ENCODE results near the gene LRRC74A.

The LRRC74A gene

GRCh38 chr14:76844223-76844622 is 18.0 kb downstream of the LRRC74A start:
- H3K27ac ChIP-seq, result no peak overlapping the region
- no peaks in the 10 kb centered on the region for H3K36me3 ChIP-seq (ENCODE audit: insufficient read depth, low read length)
- no peak for DNase-seq (ENCODE audit: low read depth, low spot score)
- TF ChIP-seq EZH2 (IDR thresholded peaks at IDR 0.05) (no peak), FOXP2 (optimal IDR thresholded peaks at IDR 0.05; ENCODE audit: control extremely low read depth, extremely low read length, insufficient read depth) (no peak), POLR2AphosphoS5 (IDR thresholded peaks at IDR 0.05; ENCODE audit: borderline replicate concordance, low read depth, low read length) (no peak)
- no peak overlapping the region for H3K9ac ChIP-seq (ENCODE audit: insufficient read length)
- no peaks in the 10 kb centered on the region for H3K9me3 ChIP-seq (ENCODE audit: low read depth, low read length)
- no peak overlapping the region for H3K4me3 ChIP-seq

GRCh38 chr14:76846331-76847047 is 20.3 kb downstream of the LRRC74A start:
- Histone ChIP-seq H3K4me3 (no peak overlapping the region), H3K27ac (no peak overlapping the region), H3K36me3 (ENCODE audit: insufficient read depth, low read length) (no peaks in the 10 kb centered on the region), H3K9me3 (ENCODE audit: low read depth, low read length) (no peaks in the 10 kb centered on the region), H3K9ac (ENCODE audit: insufficient read length) (no peak overlapping the region)
- TF ChIP-seq FOXP2 (optimal IDR thresholded peaks at IDR 0.05; ENCODE audit: control extremely low read depth, extremely low read length, insufficient read depth) (no peak), EZH2 (IDR thresholded peaks at IDR 0.05) (no peak), POLR2AphosphoS5 (IDR thresholded peaks at IDR 0.05; ENCODE audit: borderline replicate concordance, low read depth, low read length) (no peak)
- DNase-seq (ENCODE audit: low read depth, low spot score), result no peak

- Histone ChIP-seq H3K36me3 (ENCODE audit: insufficient read depth, low read length) (no peaks in the 10 kb centered on the region), H3K4me3 (no peak overlapping the region), H3K9me3 (ENCODE audit: low read depth, low read length) (no peaks in the 10 kb centered on the region), H3K9ac (ENCODE audit: insufficient read length) (no peak overlapping the region), H3K27ac (no peak overlapping the region)
- no peak for DNase-seq (ENCODE audit: low read depth, low spot score)
- TF ChIP-seq POLR2AphosphoS5 (IDR thresholded peaks at IDR 0.05; ENCODE audit: borderline replicate concordance, low read depth, low read length), result no peak
- no peak for TF ChIP-seq FOXP2 (optimal IDR thresholded peaks at IDR 0.05; ENCODE audit: control extremely low read depth, extremely low read length, insufficient read depth)
- TF ChIP-seq EZH2 (IDR thresholded peaks at IDR 0.05), result no peak
These were observed 22.7 kb downstream of the LRRC74A start for GRCh38 chr14:76848879-76849278.

GRCh38 chr14:76855066-76855465 is 28.9 kb downstream of the LRRC74A start:
- no peak overlapping the region for H3K9ac ChIP-seq (ENCODE audit: insufficient read length)
- no peak for DNase-seq (ENCODE audit: low read depth, low spot score)
- H3K27ac ChIP-seq, result no peak overlapping the region
- no peak overlapping the region for H3K4me3 ChIP-seq
- TF ChIP-seq FOXP2 (optimal IDR thresholded peaks at IDR 0.05; ENCODE audit: control extremely low read depth, extremely low read length, insufficient read depth), result no peak
- TF ChIP-seq POLR2AphosphoS5 (IDR thresholded peaks at IDR 0.05; ENCODE audit: borderline replicate concordance, low read depth, low read length), result no peak
- TF ChIP-seq EZH2 (IDR thresholded peaks at IDR 0.05), result no peak
- no peaks in the 10 kb centered on the region for H3K36me3 ChIP-seq (ENCODE audit: insufficient read depth, low read length)
- H3K9me3 ChIP-seq (ENCODE audit: low read depth, low read length), result no peaks in the 10 kb centered on the region

GRCh38 chr14:76856769-76857168 is 30.6 kb downstream of the LRRC74A start:
- no peak overlapping the region for H3K4me3 ChIP-seq
- no peak overlapping the region for H3K27ac ChIP-seq
- TF ChIP-seq EZH2 (IDR thresholded peaks at IDR 0.05) (no peak), FOXP2 (optimal IDR thresholded peaks at IDR 0.05; ENCODE audit: control extremely low read depth, extremely low read length, insufficient read depth) (no peak), POLR2AphosphoS5 (IDR thresholded peaks at IDR 0.05; ENCODE audit: borderline replicate concordance, low read depth, low read length) (no peak)
- H3K36me3 ChIP-seq (ENCODE audit: insufficient read depth, low read length), result no peaks in the 10 kb centered on the region
- H3K9me3 ChIP-seq (ENCODE audit: low read depth, low read length), result no peaks in the 10 kb centered on the region
- DNase-seq (ENCODE audit: low read depth, low spot score), result no peak
- no peak overlapping the region for H3K9ac ChIP-seq (ENCODE audit: insufficient read length)

- DNase-seq (ENCODE audit: low read depth, low spot score), result no peak
- no peak for TF ChIP-seq FOXP2 (optimal IDR thresholded peaks at IDR 0.05; ENCODE audit: control extremely low read depth, extremely low read length, insufficient read depth)
- no peak for TF ChIP-seq EZH2 (IDR thresholded peaks at IDR 0.05)
- TF ChIP-seq POLR2AphosphoS5 (IDR thresholded peaks at IDR 0.05; ENCODE audit: borderline replicate concordance, low read depth, low read length), result no peak
- Histone ChIP-seq H3K36me3 (ENCODE audit: insufficient read depth, low read length) (no peaks in the 10 kb centered on the region), H3K4me3 (no peak overlapping the region), H3K27ac (no peak overlapping the region), H3K9me3 (ENCODE audit: low read depth, low read length) (no peaks in the 10 kb centered on the region), H3K9ac (ENCODE audit: insufficient read length) (no peak overlapping the region)
These were observed 35.5 kb downstream of the LRRC74A start for GRCh38 chr14:76861574-76862255.

GRCh38 chr14:76862546-76863282 is 36.5 kb downstream of the LRRC74A start:
- no peak overlapping the region for H3K27ac ChIP-seq
- H3K9me3 ChIP-seq (ENCODE audit: low read depth, low read length), result no peaks in the 10 kb centered on the region
- no peak for DNase-seq (ENCODE audit: low read depth, low spot score)
- TF ChIP-seq EZH2 (IDR thresholded peaks at IDR 0.05) (no peak), FOXP2 (optimal IDR thresholded peaks at IDR 0.05; ENCODE audit: control extremely low read depth, extremely low read length, insufficient read depth) (no peak), POLR2AphosphoS5 (IDR thresholded peaks at IDR 0.05; ENCODE audit: borderline replicate concordance, low read depth, low read length) (no peak)
- H3K4me3 ChIP-seq, result no peak overlapping the region
- H3K36me3 ChIP-seq (ENCODE audit: insufficient read depth, low read length), result no peaks in the 10 kb centered on the region
- no peak overlapping the region for H3K9ac ChIP-seq (ENCODE audit: insufficient read length)

GRCh38 chr14:76863724-76864407 is 37.7 kb downstream of the LRRC74A start:
- TF ChIP-seq POLR2AphosphoS5 (IDR thresholded peaks at IDR 0.05; ENCODE audit: borderline replicate concordance, low read depth, low read length) (no peak), FOXP2 (optimal IDR thresholded peaks at IDR 0.05; ENCODE audit: control extremely low read depth, extremely low read length, insufficient read depth) (no peak), EZH2 (IDR thresholded peaks at IDR 0.05) (no peak)
- H3K4me3 ChIP-seq, result peak overlapping the region; percentile 60
- H3K9me3 ChIP-seq (ENCODE audit: low read depth, low read length), result no peaks in the 10 kb centered on the region
- peak; percentile 24 for DNase-seq (ENCODE audit: low read depth, low spot score)
- H3K36me3 ChIP-seq (ENCODE audit: insufficient read depth, low read length), result no peaks in the 10 kb centered on the region
- no peak overlapping the region for H3K9ac ChIP-seq (ENCODE audit: insufficient read length)
- no peak overlapping the region for H3K27ac ChIP-seq

Data from SK-N-MC (cell line).